Central memory CD8-positive, alpha-beta T cell (primary cell): ENCODE data around the gene USP17L19.
A peak's percentile ranks its signal among the peaks of the same experiment; 100 is the strongest.
"Not testable (repeated sequence)": the region's sequence is repeated elsewhere in the genome, so short reads cannot be mapped to it uniquely, and the experiment has no call there.

Experiments
- ATAC-seq: fragments of 150-1000 bp; cut with Tn5 transposase; replicated peaks from 2 replicates; pipeline ENCODE4 v1.10.0; 2022; ENCODE audit warnings: mild to moderate bottlenecking, moderate FRiP score, moderate number of reproducible peaks; ENCODE audit not compliant: poor library complexity, severe bottlenecking; ENCODE audit errors: extremely low read depth
- DNase-seq, 2 donors: peaks; one replicate each; pipeline ENCODE4 v3.0.0; 2021; ENCODE audit warnings: low spot score in 2 of 2
- H3K27ac Mint-ChIP-seq: one replicate; pipeline ENCODE4 v1.8.0; 2022; ENCODE audit warnings: low read depth, mild to moderate bottlenecking, moderate library complexity, mixed read lengths
- H3K27me3 Mint-ChIP-seq: one replicate; pipeline ENCODE4 v1.8.0; 2022; ENCODE audit warnings: mixed read lengths
- H3K36me3 Mint-ChIP-seq: one replicate; pipeline ENCODE4 v1.8.0; 2022; ENCODE audit warnings: mild to moderate bottlenecking, moderate library complexity, mixed read lengths; ENCODE audit not compliant: insufficient read depth
- H3K4me1 Mint-ChIP-seq: one replicate; pipeline ENCODE4 v1.8.0; 2022; ENCODE audit warnings: mixed read lengths
- H3K4me3 Mint-ChIP-seq: one replicate; pipeline ENCODE4 v1.8.0; 2022; ENCODE audit warnings: mild to moderate bottlenecking, moderate library complexity, mixed read lengths
- H3K9me3 Mint-ChIP-seq: one replicate; pipeline ENCODE4 v1.8.0; 2022; ENCODE audit warnings: mixed read lengths

The USP17L19 gene, protein sequence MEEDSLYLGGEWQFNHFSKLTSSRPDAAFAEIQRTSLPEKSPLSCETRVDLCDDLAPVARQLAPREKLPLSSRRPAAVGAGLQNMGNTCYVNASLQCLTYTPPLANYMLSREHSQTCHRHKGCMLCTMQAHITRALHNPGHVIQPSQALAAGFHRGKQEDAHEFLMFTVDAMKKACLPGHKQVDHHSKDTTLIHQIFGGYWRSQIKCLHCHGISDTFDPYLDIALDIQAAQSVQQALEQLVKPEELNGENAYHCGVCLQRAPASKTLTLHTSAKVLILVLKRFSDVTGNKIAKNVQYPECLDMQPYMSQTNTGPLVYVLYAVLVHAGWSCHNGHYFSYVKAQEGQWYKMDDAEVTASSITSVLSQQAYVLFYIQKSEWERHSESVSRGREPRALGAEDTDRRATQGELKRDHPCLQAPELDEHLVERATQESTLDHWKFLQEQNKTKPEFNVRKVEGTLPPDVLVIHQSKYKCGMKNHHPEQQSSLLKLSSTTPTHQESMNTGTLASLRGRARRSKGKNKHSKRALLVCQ

DNA sequence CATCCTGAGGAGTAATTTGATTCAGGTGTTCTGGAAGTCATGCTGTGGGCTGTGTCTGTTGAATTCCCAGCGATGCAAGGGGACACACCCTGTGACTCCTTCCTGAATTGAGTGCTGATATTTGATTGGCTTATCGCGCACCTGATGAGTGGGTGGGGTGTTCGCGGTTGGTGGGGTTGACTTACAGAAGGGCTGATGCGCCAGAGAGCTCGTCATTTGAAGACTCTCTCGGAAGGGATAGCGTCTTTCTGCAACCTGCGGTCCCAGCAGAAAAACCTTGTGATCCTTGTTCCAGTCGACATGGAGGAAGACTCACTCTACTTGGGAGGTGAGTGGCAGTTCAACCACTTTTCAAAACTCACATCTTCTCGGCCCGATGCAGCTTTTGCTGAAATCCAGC, at the start of gene USP17L19:
Gene USP17L19, plus strand, starts transcription at position 301 of the 400 bp plus-strand sequence. Its CDS starts 0 bp downstream, at position 301.
- not testable (repeated sequence) for H3K4me3 Mint-ChIP-seq, H3K27me3 Mint-ChIP-seq, H3K36me3 Mint-ChIP-seq, ATAC-seq, H3K9me3 Mint-ChIP-seq, H3K27ac Mint-ChIP-seq, H3K4me1 Mint-ChIP-seq, DNase-seq

DNA sequence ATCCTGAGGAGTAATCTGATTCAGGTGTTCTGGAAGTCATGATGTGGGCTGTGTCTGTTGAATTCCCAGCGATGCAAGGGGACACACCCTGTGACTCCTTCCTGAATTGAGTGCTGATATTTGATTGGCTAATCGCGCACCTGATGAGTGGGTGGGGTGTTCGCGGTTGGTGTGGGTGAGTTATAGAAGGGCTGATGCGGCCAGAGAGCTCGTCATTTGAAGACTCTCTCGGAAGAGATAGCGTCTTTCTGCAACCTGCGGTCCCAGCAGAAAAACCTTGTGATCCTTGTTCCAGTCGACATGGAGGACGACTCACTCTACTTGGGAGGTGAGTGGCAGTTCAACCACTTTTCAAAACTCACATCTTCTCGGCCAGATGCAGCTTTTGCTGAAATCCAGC, 42.8 kb upstream of the USP17L19 start, which contains the start of gene USP17L10:
Gene USP17L10, plus strand, starts transcription at position 301 of the 400 bp plus-strand sequence. Its CDS starts 0 bp downstream, at position 301.
- H3K27ac Mint-ChIP-seq, H3K4me1 Mint-ChIP-seq, H3K36me3 Mint-ChIP-seq, DNase-seq, ATAC-seq, H3K27me3 Mint-ChIP-seq, H3K9me3 Mint-ChIP-seq, H3K4me3 Mint-ChIP-seq: not testable (repeated sequence)

- H3K27me3 Mint-ChIP-seq, H3K4me3 Mint-ChIP-seq, H3K27ac Mint-ChIP-seq, H3K36me3 Mint-ChIP-seq, H3K4me1 Mint-ChIP-seq, H3K9me3 Mint-ChIP-seq, ATAC-seq: not testable (repeated sequence)
- peak in 1 of 2 donors; percentile 6 for DNase-seq
Observed at GRCh38 chr4:9214701-9215100, 38.5 kb upstream of the USP17L19 start.

DNA sequence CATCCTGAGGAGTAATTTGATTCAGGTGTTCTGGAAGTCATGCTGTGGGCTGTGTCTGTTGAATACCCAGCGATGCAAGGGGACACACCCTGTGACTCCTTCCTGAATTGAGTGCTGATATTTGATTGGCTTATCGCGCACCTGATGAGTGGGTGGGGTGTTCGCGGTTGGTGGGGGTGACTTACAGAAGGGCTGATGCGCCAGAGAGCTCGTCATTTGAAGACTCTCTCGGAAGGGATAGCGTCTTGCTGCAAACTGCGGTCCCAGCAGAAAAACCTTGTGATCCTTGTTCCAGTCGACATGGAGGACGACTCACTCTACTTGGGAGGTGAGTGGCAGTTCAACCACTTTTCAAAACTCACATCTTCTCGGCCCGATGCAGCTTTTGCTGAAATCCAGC, 38.1 kb upstream of the USP17L19 start, which contains the start of gene USP17L11:
Gene USP17L11, plus strand, starts transcription at position 301 of the 400 bp plus-strand sequence. Its CDS starts 0 bp downstream, at position 301.
- not testable (repeated sequence) for H3K4me3 Mint-ChIP-seq

DNA sequence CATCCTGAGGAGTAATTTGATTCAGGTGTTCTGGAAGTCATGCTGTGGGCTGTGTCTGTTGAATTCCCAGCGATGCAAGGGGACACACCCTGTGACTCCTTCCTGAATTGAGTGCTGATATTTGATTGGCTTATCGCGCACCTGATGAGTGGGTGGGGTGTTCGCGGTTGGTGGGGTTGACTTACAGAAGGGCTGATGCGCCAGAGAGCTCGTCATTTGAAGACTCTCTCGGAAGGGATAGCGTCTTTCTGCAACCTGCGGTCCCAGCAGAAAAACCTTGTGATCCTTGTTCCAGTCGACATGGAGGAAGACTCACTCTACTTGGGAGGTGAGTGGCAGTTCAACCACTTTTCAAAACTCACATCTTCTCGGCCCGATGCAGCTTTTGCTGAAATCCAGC, 33.3 kb upstream of the USP17L19 start, which contains the start of gene USP17L12:
Gene USP17L12, plus strand, starts transcription at position 301 of the 400 bp plus-strand sequence. Its CDS starts 0 bp downstream, at position 301.
- H3K4me1 Mint-ChIP-seq, DNase-seq, ATAC-seq, H3K36me3 Mint-ChIP-seq, H3K9me3 Mint-ChIP-seq, H3K27me3 Mint-ChIP-seq, H3K4me3 Mint-ChIP-seq, H3K27ac Mint-ChIP-seq: not testable (repeated sequence)

More for the DNA sequence above, 38.1 kb upstream of the USP17L19 start, which contains the start of gene USP17L11:
- not testable (repeated sequence) for H3K4me1 Mint-ChIP-seq, ATAC-seq, H3K27me3 Mint-ChIP-seq, H3K27ac Mint-ChIP-seq, H3K9me3 Mint-ChIP-seq, H3K36me3 Mint-ChIP-seq, DNase-seq

GRCh38 chr4:9224596-9224995, 28.6 kb upstream of the USP17L19 start, which contains the start of gene USP17L13:
Gene USP17L13, plus strand, starts transcription at chr4:9224896. Its CDS starts 0 bp downstream, at chr4:9224896.
- H3K9me3 Mint-ChIP-seq, H3K4me3 Mint-ChIP-seq, H3K4me1 Mint-ChIP-seq, ATAC-seq, H3K36me3 Mint-ChIP-seq, H3K27ac Mint-ChIP-seq, H3K27me3 Mint-ChIP-seq, DNase-seq: not testable (repeated sequence)

DNA sequence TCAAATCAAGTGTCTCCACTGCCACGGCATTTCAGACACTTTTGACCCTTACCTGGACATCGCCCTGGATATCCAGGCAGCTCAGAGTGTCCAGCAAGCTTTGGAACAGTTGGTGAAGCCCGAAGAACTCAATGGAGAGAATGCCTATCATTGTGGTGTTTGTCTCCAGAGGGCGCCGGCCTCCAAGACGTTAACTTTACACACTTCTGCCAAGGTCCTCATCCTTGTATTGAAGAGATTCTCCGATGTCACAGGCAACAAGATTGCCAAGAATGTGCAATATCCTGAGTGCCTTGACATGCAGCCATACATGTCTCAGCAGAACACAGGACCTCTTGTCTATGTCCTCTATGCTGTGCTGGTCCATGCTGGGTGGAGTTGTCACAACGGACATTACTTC, 22.9 kb upstream of the USP17L19 start:
- ATAC-seq, H3K9me3 Mint-ChIP-seq, H3K36me3 Mint-ChIP-seq, H3K4me1 Mint-ChIP-seq, H3K27ac Mint-ChIP-seq, H3K4me3 Mint-ChIP-seq, DNase-seq, H3K27me3 Mint-ChIP-seq: not testable (repeated sequence)

GRCh38 chr4:9234085-9234484, 19.1 kb upstream of the USP17L19 start, which contains the start of gene USP17L15:
Gene USP17L15, plus strand, starts transcription at chr4:9234385. Its CDS starts 0 bp downstream, at chr4:9234385.
- H3K4me3 Mint-ChIP-seq, ATAC-seq, H3K27me3 Mint-ChIP-seq, H3K36me3 Mint-ChIP-seq, DNase-seq, H3K4me1 Mint-ChIP-seq, H3K9me3 Mint-ChIP-seq, H3K27ac Mint-ChIP-seq: not testable (repeated sequence)

- not testable (repeated sequence) for H3K36me3 Mint-ChIP-seq, ATAC-seq, H3K27me3 Mint-ChIP-seq, H3K9me3 Mint-ChIP-seq, H3K4me3 Mint-ChIP-seq, H3K4me1 Mint-ChIP-seq, H3K27ac Mint-ChIP-seq
- DNase-seq: peak in 1 of 2 donors; percentile 14
Observed at GRCh38 chr4:9238461-9238860, 14.7 kb upstream of the USP17L19 start.

GRCh38 chr4:9243579-9243978, 9.6 kb upstream of the USP17L19 start, which contains the start of gene USP17L17:
Gene USP17L17, plus strand, starts transcription at chr4:9243879. Its CDS starts 0 bp downstream, at chr4:9243879.
- H3K9me3 Mint-ChIP-seq, H3K27ac Mint-ChIP-seq, ATAC-seq, H3K36me3 Mint-ChIP-seq, H3K4me1 Mint-ChIP-seq, DNase-seq, H3K4me3 Mint-ChIP-seq, H3K27me3 Mint-ChIP-seq: not testable (repeated sequence)

DNA sequence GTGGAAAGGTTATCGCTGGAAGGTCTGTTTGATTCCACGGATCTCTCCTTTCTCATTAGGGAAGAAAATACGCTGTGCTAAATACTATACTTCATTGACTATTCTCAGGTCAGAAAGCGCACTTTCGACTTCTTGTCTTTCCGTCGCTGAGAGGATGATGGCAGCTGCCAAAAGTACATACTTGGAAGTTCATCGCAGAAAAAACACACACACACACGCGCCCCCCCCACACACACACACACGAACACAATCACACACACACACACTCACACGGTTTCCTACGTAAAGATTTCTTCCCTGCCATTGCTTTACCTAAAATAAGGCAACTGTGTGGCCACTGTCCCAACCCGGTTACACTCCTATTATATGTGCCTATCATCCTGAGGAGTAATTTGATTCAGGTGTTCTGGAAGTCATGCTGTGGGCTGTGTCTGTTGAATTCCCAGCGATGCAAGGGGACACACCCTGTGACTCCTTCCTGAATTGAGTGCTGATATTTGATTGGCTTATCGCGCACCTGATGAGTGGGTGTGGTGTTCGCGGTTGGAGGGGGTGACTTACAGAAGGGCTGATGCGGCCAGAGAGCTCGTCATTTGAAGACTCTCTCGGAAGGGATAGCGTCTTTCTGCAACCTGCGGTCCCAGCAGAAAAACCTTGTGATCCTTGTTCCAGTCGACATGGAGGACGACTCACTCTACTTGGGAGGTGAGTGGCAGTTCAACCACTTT, 5.1 kb upstream of the USP17L19 start, which contains the start of gene USP17L18:
Gene USP17L18, plus strand, starts transcription at position 678 of the 728 bp plus-strand sequence. Its CDS starts 0 bp downstream, at position 678.
- not testable (repeated sequence) for H3K36me3 Mint-ChIP-seq, H3K27me3 Mint-ChIP-seq, H3K27ac Mint-ChIP-seq, H3K9me3 Mint-ChIP-seq, ATAC-seq, DNase-seq, H3K4me1 Mint-ChIP-seq, H3K4me3 Mint-ChIP-seq

- H3K36me3 Mint-ChIP-seq, H3K9me3 Mint-ChIP-seq, DNase-seq, H3K4me1 Mint-ChIP-seq, H3K4me3 Mint-ChIP-seq, H3K27ac Mint-ChIP-seq, H3K27me3 Mint-ChIP-seq, ATAC-seq: not testable (repeated sequence)
Observed at GRCh38 chr4:9257824-9258223, 4.6 kb downstream of the USP17L19 start, which contains the start of gene USP17L20. Gene USP17L20, plus strand, starts transcription at chr4:9258124. Its CDS starts 0 bp downstream, at chr4:9258124.
